Stimulated activated CD8-positive, alpha-beta memory T cell treated with anti-CD3 and anti-CD28 coated beads, Interleukin-15, amount 100 ng/mL, for 4 hours (primary cell): ENCODE measurements around the gene UBE2O.

ENCODE experiments used
- DNase-seq, 2 donors: peaks; one replicate each; pipeline ENCODE4 v3.0.0-alpha.2; 2020; ENCODE audit warnings: low read depth in 2 of 2

Gene UBE2O

DNA sequence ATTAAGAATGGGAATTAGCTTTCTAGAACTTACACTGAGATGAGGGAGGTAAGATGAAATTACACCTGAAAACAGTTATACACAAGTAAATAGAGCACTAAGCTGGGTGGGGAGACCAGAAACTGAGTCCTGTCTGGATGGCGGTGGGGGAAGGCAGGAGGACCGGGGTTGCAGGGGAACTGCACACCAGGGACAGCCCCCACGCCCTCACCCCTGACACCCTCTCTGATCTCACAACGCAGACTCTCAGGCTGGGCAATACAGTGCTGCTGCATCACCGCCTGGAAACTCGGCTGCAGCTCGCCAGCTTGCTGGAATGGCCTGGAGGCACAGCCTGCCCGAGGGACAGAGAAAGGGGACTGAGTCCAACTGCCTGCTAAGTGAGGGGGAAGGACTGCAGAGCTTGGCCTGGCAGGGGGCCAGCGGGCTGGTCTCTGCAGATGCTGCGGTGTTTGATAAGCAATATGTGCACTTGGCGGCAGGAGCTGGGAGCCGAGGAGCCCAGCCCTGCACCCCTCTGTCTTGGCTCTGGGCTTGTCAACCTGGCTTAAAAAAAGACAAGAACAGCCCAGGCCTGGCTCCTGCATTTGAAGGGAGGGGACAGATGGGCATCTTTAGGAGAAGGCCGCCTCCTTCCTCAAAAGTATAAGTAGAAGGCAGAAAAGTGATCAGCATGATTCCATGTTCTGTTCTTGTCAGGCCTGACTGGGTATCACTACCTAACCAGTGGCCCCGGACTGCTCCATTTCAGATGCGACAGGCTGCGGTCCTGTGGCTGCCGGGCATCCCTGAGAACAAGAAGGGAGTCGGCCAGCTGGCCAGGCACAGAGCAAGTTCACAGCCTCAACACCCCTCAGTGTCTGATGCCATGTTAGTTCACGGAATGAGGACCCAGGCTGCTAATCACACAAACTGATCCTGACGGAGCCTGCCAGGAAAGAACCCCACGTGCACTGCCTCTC is 38.3 kb downstream of the UBE2O start:
- DNase-seq = no peak

DNA sequence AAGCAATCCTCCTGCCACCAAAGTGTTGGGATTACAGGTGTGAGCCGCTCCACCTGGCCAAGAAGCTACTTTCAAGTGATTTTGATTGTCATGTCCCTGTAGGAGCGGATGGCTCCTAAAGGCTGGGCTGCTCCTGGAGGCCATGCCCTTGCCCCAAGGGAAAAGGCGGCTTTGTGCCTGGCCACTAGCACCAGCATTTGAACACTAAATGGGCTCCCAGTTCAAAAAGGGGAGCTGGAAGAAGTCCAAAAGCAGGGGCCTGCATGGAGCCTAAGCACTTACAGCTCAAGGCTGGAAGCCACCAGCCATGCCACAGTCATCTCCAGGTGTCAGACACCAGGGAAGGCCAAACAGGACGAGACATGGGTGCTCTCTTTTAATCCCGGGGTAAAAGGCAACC is 41.7 kb downstream of the UBE2O start:
- no peak for DNase-seq

DNA sequence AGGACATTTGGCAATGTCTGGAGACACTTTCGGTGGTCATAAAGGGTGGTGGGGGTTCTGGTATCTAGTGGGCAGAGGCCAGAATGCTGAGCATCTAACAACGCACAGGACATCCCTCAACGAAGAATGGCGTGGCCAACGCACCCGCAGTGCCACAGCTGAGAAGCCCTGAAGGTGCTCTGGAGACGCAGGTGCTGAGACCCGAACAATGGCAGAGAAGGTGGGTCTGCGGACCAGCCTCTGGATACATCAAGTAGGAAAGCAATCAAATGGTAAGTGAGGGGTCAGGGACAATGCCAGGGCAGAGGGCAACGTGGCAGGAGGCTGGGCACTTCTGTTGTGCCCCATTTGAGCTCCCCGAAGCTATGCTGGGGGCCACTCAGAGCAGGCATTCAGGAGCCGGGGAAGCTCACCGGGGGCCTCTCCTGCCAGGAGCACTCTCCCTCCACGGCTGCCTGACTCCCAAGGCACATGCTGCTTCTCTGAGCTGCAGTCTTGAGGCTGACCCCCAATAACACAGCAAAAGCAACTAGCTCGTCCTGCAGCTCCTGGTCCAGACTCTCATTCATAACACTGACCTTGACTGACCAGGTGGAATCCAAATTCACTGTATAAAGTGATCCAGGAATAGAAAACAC is 42.5 kb downstream of the UBE2O start:
- DNase-seq = no peak

DNA sequence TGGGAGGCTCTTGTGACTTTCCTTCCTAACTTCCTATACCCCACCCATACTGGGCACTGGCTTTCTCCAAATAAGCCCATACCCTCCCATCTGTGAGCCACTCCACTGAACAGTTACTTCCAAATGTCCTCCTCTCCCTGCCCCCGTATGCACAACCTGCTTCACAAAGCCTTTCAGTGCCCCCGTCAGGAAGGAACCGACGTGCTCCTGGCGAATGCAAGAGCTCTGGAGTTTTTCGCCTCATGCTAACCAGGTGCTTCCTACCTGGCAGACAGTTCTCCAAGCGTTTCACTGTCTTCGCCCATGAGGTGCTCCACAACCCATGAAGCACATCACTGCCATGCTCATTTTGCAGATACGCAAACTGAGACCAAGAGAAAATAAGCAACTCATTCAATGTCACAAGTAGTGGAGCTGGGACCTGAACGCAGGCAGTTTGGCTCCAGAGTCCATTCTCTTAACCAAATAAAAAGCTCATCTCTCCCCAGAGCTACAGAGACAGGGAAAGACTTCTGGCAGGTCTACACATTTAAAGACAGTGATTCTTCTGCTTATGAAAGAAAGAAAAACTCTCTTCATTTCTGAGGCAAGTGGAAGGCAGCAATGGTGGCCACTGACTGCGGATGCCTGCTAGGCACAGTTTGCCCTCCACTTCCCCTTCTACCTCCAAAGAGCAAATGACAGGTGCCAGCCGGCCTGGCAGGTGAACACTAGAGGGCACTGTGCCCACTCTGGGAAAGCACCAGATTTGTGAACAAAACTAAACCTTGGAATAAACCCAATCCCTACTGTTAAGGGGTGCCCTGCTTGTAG is 44.7 kb downstream of the UBE2O start:
- peak; percentile 23 to 48 for DNase-seq

DNA sequence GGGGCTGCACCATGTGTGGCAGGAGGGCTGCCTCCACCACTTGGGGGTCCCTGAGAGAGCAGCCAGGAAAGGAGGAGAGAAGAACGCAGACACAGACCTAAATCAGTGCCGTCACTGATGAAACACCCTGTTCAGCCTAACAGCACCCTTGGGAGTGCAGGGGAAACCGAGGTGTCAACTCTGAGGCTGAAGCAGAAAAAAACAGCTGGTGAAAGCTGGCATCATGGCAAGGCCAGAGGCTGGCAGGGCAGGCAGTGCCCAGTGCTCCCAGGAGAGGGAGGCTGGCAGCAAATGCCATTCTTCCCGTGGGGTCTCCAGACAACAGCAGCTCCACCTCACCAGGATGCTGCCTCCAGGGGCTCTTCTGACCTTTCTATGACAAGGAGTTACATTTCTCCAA is 45.4 kb downstream of the UBE2O start:
- no peak for DNase-seq

DNA sequence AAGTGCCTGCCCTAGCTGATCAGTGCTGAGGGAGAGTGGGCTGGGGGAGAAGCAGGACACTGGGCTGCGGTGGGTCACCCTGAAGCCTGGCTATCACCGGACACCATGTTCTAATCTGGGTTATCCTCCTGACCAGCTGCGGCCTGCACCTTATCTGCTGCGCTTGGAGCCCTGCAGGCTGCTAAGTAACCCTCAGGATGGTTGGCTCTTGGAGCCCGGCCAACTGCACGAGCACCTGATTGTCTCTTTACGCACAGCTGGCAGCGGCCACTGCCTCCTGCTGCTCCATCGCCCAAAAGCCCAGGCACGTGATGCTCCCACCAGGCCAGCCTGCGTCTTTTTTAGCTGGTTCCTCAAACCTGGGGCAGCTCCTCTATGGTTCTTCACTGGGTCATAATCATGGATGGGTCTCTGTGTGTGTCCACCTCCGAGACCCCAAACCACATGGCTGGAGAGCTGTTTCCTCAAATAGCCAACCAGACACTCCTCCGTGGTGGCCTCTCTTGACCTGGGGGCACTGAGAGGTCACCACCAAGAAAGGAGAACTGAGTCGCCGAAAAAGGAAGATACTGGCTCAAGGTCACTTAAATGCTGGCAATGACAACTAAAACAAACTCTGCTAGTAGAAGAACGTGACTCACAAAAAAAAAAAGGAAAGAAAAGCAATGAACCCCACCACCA is 46.8 kb downstream of the UBE2O start:
- no peak for DNase-seq

DNA sequence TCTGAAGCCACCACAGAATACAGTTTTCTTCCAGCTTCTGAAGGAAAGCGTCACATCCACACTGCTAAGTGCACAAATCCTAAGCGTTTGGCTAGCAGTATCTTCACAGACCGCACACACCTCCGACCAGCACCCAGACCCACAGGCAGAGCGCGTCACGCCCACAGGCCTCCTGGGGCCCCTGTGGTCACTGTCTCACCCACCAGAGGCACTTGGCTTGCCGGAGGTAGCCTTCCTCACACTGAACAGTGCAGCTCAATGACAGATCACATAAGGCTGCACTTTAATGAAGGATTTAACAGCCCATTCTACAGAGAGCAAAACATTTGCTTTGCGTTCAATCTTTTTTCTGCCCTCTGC is 47.4 kb downstream of the UBE2O start:
- no peak for DNase-seq

DNA sequence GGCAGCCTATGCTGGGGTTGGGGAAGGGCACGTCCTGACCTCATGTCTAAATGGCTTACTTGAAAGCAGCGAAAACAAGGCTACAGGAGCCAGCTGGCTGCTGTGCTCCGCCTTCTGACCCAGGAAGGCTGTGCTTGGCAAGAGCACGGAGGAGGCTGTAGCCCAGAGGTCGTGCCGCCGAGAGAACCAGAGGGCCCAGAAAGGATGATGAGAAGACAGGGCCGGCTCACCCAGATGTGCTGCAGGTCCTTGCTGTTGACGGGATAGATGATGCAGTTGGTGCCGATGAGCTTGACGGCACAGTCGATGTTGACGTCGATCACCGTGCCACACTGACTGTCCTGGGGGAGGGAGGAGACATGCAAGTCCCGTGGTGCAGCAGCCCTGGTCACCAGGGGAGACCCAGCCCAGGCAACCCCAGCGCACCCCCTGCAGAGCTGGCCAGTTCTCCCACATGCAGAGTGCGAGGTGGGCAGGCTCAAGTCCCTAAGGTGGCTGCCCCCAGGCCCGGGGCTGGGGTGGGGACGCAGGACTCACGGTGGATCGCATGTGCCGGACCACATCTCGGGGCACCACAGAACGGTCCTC is 47.9 kb downstream of the UBE2O start:
- DNase-seq = no peak

DNA sequence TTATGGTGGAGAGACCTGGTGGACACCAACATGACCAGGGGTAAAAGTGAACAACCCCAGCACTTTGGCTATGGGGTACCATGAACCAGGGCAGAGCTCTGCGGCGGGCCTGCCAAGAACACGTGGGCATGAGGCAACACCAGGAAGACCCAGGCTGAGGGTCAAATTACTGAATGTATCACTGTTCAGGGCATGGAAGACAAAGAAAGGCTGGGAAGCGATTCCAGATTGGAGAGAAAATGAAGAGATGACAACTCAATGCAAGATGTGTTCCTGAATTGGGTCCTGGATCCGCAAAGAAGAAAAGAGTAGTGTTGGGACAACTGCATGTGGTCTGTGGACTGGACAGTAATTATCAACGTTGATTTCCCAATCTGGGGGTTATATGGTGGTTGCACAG is 48.7 kb downstream of the UBE2O start:
- DNase-seq = no peak

DNA sequence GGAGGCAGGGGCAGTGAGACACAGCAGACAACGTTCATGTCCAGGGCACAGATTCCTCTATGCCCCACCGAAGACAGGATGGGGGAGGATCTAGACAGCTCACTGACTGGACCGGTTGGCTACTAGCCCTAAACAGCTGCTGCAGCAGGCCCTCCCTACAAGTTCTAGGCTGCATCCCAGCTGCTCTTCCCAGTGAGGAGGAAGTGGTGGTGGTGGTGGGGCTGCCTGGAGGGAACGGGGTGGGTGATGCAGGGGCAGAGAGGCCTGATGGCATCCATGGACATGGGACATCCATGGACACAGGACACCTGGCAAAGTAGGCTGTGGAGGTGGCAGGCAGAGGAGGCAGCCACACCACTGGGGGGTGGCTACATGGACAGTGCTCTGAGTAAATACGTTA is 50.2 kb downstream of the UBE2O start:
- no peak for DNase-seq

DNA sequence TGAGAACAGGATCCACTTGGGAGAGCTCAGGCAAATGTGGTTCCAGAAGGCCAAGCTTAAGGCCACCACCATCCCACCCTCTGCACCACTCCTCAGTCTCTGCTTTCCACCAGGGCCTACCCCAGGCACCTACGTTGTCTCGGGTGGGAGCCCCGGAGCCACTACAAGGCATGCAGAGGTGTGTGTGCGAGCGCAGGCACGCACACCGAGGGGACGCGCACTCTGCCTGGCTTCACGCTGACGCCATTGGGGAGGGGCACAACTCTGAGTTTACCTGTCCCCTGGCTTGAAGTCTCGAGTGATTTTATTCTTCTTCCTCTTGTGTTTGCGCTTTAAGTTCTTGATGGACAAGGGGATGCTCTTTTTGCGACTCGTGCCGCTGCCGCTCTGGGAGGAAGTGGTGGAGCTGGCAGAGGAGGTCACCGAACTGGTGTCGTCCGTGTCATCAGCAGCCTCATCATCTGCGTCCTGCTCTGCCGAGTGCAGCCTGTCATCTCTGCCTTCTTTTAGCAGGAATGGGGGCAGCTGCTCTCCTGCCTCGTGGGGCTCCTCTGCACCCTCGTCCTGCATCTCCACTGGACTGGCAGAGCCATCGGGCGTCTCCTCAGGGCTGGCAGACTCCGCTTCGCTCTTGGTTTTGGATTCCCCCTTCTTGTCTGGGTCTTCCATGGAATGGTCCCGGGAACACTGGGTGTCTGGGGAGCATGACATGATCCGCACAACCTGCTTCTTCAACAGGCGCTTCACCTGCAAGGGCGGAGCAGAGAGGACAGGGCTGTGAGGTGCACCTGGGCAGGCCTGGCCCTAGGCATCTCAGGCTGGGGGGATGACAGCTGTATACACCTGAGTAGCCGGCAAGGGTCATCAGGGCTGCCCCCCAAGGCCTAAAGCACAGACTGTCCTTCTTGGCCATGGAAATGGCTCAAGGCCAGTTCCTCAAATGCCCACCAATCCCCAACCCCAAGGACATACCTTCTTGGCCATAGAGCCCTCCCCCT is 53.5 kb downstream of the UBE2O start:
- DNase-seq = no peak

DNA sequence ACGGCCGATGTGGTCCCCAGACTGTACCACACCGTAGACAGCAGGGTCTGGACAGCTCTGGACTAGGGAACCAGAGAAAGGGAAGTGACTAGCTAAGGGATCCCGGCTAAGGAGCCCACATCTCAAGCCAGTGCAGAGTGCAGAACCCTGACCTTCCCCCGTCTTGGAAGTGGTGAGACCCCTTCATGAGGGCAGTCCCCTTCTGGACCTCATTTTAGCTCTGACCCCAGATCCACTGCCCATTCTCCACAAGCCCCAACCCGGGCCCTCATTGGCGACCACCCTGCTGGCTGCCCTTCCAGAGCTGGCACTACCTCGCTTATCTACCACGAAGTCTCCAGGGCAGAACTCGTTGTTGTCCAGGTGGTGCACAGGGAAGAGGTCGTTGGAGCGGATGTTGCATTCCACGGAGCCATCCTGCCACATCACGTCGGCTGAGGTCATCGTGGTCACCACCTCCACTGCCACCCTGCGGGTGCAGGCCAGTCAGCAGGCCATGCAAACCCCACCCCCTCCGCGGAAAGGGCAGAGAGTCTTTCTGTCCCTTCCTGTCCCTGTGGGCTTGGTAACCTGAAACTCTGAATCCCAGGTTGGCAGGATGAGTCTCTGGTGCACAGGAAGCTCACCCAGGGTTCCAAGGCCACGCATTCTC is 54.3 kb downstream of the UBE2O start:
- DNase-seq = no peak

DNA sequence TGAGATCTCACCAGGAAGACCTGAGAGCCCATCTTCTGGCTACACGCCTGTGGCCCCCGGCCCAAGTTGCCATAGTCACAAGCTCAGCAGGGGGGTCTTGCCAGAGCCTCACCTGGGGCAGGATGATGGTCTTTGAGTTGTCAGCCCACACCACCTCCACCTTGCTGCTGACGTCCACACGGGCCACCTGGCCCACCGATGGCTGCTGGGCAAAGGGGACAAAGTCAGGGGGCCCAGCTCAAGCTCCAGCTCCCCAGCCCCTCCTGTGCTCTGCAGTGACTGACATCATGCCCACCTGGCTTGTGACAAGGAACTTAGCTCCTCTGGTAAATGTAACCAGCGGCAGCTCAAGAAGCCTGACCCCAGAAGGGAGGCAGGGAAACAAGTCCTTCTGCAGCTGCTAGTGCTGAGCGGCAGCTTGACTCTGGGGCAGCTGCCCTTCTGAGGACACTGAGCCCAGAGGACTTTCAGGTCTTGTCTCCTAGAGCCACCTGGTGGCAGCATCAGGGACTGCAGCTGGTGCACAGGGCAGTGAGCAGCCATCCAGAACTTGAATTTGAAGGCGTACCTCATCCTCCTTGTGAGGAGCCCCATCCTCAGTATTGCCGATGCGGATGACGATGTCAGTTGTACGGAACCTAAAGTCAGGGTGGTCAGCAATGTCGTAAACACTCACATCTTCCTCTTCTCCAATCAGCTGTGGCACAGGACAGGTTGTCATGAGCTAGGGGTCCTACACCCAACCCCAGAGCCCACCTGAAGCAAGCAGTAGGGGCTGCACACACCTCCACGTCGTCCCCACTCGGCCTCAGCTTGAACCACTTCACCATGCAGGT is 55.0 kb downstream of the UBE2O start:
- DNase-seq = peak; percentile 58 to 69

DNA sequence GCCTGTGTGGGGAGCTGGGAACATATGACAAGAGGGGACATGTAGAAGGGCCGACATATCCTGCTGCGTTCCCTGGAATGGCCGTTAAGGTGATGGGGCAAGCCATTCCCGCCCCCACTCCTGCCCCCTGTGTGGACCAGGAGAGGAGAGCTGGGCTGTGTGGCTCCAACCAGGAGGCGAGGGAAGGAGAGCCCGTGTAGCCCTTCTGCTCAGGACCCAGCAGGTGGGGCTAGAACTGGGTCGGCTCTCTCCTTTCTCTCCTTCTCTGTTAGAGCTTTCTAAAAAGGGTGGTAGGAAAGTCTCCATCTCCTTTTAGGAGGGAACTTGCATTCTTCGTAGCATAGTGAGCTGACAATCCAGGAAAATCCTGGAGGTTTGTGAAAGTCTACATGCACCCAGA is 55.8 kb downstream of the UBE2O start:
- DNase-seq = no peak

DNA sequence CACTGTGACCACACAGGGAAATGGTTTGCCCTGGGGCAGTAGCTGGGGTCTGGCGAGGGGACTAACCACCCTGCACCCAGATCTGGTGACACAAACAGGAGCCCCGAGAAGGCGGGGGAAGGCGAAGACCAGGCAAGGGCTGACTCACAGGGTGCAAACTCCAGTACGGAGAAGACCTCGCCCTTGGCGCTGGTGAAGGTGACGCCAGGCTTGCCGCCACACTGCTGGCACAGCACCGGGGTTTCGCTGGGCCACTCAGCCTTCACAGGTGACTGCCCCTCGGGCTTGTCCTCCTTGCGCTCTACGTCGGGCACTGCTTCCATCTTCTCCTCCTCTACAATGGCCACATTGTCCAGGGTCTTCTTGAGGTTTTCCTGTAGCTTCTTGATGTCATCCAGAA is 57.0 kb downstream of the UBE2O start:
- no peak for DNase-seq

DNA sequence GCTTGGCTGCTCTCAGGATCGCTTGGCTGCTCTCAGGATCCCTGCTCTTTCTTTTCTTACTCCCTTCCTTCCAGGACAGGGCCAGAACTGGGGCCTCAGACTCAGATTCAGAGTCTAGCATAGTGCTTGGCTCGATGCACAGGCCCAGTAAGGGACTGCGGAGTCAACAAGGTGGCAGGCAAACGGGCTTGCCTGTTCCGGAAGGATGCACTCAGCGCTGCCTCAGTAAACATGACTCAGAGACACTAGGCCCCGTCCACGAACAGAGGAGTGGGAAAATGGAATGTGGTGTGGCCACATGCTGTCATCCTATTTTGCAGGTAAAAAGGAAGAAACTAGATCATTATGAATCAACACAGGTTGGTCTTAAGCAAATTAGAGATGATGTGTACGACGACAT is 58.8 kb downstream of the UBE2O start:
- no peak for DNase-seq

DNA sequence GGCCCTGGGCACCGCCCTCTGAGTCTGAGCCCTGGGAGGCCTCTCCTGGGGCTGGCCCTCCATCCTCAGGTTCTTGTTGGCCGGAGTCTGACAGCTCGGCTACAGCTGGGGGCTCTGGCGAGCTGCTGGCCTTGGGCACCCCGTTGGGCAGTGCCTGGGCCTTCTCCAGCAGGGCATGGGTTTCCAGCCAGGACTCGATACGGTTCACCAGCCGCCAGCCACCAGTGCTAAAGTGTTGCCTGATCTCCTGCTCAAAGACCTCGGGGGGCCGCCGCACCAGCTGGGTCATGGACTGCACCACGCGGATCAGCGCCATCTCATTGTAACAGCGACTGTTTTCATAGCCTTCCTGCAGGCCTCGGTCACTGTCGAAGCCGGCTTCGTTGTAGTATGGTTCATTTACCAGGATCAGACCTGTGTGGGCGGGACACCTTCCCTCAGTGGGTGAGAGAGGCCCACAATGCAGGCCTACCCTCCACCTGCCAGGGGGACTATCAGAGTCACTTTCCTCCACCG is 61.7 kb downstream of the UBE2O start:
- DNase-seq = no peak

DNA sequence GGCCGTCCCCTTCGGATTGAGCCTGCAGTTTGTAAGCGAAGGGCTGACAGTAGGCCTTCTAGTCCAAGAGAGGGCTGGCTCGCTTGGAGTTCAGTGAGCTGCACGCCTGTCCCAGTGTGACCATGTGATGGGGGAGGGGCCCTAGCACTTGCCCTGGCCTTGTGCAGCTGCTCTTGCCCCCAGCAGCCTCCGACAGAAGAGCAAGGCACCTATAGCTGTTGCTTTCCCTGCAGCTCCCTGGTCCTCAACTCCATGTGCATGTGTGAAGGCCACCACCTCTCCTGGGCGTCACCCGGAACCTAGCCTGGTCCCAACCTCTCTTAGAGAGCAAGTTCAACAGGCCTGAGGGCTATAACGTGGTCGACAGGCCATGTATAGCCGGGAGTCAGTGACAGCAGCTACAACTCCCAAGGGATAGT is 62.9 kb downstream of the UBE2O start:
- no peak for DNase-seq
